ENCODE results near the gene DNAJC1.

Gene DNAJC1

GRCh38 chr10:21715531-21716195, 287.9 kb downstream of the DNAJC1 start:
- peaks cover 27% of the 10 kb centered on the region for H3K36me3 Mint-ChIP-seq (ENCODE audit: low read depth)
- no peak overlapping the region for H3K27ac Mint-ChIP-seq
- H3K27me3 Mint-ChIP-seq (ENCODE audit: low read depth), result no peaks in the 10 kb centered on the region
- H3K4me3 Mint-ChIP-seq, result no peak overlapping the region
- DNase-seq (ENCODE audit: low spot score), result no peak
- H3K4me1 Mint-ChIP-seq (ENCODE audit: low read depth), result peaks cover 4% of the 10 kb centered on the region
- no peaks in the 10 kb centered on the region for H3K9me3 Mint-ChIP-seq

- H3K27ac Mint-ChIP-seq, result peak overlapping the region; percentile 29
- H3K9me3 Mint-ChIP-seq, result no peaks in the 10 kb centered on the region
- no peak for DNase-seq (ENCODE audit: low spot score)
- H3K27me3 Mint-ChIP-seq (ENCODE audit: low read depth), result no peaks in the 10 kb centered on the region
- H3K36me3 Mint-ChIP-seq (ENCODE audit: low read depth), result peaks cover 29% of the 10 kb centered on the region
- H3K4me3 Mint-ChIP-seq, result no peak overlapping the region
- peaks cover 6% of the 10 kb centered on the region for H3K4me1 Mint-ChIP-seq (ENCODE audit: low read depth)
Observed at GRCh38 chr10:21712975-21713374, 290.6 kb downstream of the DNAJC1 start.

- Mint-ChIP-seq H3K4me1 (ENCODE audit: low read depth) (peaks cover 19% of the 10 kb centered on the region), H3K9me3 (no peaks in the 10 kb centered on the region), H3K27me3 (ENCODE audit: low read depth) (no peaks in the 10 kb centered on the region), H3K36me3 (ENCODE audit: low read depth) (peaks cover 30% of the 10 kb centered on the region), H3K27ac (no peak overlapping the region), H3K4me3 (no peak overlapping the region)
- DNase-seq (ENCODE audit: low spot score), result no peak
Observed at GRCh38 chr10:21707498-21707897, 296.0 kb downstream of the DNAJC1 start.
